ENCODE data around the gene TPO.
A peak's percentile ranks its signal among the peaks of the same experiment; 100 is the strongest.

TPO gene

DNA sequence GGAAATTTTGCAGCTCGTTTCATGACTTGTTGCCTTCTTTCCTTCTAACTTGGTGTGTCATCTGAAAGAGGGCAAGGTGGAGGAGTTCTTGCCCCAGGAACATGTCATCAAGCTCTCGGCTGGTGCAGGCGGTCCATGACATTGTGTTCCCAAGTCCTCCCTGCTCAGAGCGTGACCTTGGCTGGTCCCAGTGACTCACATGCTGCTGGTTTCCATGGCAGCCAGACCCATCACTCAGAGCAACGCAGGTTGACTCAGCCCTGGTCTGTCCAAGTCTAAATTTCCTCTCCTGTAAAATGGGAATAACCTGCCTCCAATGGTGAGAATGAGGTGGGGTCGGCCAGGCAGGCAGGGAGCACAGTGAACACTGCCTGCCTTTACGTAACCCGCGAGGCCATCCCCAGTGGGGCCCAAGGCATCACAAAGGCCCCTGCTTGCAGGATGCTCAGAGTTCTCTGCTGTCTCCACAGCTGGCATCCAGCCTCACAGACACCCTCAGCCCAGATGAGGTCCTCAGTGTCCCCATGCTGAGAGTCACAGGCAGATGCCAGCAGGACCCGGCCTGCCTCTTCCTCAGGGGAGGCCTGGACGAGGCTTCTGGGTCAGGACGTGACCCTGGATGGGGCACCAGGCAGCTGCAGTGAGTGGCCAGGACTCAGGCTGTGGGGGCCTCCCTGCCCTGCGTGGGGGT lies 143.7 kb downstream of the TPO start:
- no peak overlapping the region for H3K27ac Mint-ChIP-seq
- H3K9me3 Mint-ChIP-seq = no peaks in the 10 kb centered on the region
- H3K4me1 Mint-ChIP-seq = peaks cover 20% of the 10 kb centered on the region
- no peaks in the 10 kb centered on the region for H3K36me3 Mint-ChIP-seq (ENCODE audit: low read depth)
- no peak overlapping the region for H3K4me3 Mint-ChIP-seq
- no peak for DNase-seq
- H3K27me3 Mint-ChIP-seq (ENCODE audit: low read depth, poor library complexity) = peaks cover 14% of the 10 kb centered on the region
- TF ChIP-seq, protein P1, sequence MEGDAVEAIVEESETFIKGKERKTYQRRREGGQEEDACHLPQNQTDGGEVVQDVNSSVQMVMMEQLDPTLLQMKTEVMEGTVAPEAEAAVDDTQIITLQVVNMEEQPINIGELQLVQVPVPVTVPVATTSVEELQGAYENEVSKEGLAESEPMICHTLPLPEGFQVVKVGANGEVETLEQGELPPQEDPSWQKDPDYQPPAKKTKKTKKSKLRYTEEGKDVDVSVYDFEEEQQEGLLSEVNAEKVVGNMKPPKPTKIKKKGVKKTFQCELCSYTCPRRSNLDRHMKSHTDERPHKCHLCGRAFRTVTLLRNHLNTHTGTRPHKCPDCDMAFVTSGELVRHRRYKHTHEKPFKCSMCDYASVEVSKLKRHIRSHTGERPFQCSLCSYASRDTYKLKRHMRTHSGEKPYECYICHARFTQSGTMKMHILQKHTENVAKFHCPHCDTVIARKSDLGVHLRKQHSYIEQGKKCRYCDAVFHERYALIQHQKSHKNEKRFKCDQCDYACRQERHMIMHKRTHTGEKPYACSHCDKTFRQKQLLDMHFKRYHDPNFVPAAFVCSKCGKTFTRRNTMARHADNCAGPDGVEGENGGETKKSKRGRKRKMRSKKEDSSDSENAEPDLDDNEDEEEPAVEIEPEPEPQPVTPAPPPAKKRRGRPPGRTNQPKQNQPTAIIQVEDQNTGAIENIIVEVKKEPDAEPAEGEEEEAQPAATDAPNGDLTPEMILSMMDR (IDR thresholded peaks at IDR 0.05) = no peak

DNA sequence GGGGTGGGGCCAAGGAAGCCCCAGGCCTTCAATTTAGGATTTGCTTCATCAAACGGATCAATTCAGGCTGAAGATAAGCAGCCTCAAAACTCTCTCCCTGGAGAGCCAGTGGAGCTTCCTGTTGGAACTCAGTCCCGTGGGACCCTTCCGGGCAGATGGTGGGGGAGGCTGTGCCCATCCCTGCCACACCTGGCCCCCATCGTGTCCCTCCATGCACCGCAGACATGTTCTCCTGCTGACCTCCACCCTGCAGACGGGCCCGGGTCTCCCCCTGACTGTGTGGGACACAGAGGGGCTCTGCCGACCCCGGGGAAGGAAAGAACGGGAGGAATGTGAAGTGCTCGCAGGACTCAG lies 144.2 kb downstream of the TPO start:
- no peak for DNase-seq
- Mint-ChIP-seq H3K4me1 (peaks cover 21% of the 10 kb centered on the region), H3K27me3 (ENCODE audit: low read depth, poor library complexity) (peaks cover 14% of the 10 kb centered on the region), H3K27ac (no peak overlapping the region), H3K36me3 (ENCODE audit: low read depth) (no peaks in the 10 kb centered on the region), H3K4me3 (no peak overlapping the region), H3K9me3 (no peaks in the 10 kb centered on the region)
- TF ChIP-seq, protein P1 (IDR thresholded peaks at IDR 0.05) = no peak

DNA sequence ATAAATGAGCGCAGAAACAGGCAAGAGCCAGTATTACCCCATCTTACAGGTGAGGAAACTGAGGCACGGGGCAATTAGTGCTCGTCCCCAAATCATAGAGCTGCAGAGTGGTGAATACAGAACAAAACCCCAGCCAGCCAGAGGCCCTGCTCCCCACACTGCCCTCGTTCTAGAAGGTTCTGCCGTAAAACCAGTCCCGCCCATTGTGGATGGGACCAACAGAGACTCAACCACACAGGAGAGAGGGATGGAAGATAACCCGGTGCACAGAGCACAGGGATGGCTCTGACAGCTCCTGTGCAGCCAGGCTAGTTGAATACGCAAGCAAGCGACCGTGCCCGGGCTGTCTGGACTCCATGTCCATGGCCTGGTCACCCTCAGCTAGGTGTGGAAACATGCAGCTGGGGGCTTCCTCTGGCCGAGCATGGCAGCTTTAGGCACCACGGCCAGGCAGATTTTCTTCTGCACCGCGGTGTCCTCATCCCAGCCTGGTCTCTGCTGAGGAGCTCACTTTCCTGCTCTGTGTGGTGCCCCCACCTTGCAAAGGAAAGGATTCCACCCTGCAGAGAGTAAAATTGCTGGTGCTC lies 146.4 kb downstream of the TPO start:
- TF ChIP-seq, protein P1 (IDR thresholded peaks at IDR 0.05) = no peak
- Mint-ChIP-seq H3K9me3 (no peaks in the 10 kb centered on the region), H3K27me3 (ENCODE audit: low read depth, poor library complexity) (peaks cover 14% of the 10 kb centered on the region), H3K4me3 (no peak overlapping the region), H3K4me1 (peaks cover 21% of the 10 kb centered on the region), H3K27ac (no peak overlapping the region), H3K36me3 (ENCODE audit: low read depth) (no peaks in the 10 kb centered on the region)
- no peak for DNase-seq

DNA sequence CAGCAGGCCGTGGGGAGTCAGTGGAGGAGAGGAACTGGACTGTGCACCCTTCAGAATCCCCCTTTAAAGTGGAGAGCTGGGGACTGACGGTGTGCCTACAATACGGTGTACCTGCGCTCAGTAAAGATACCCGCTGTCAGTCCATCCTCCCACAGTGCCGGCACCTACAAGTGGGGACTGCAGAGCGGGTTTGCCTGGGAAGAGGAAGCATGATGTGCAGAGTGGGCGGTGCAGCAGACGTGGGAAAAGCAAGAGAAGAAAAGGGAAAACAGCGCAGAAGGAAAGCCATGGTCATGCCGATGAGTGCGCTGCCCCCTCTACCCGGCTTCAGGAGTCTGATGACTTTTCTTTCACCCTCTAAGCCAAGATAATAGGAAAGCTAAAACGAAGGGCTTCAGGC lies 148.0 kb downstream of the TPO start:
- Mint-ChIP-seq H3K4me3 (no peak overlapping the region), H3K4me1 (peaks cover 21% of the 10 kb centered on the region), H3K27ac (peak overlapping the region; percentile 37), H3K27me3 (ENCODE audit: low read depth, poor library complexity) (peaks cover 12% of the 10 kb centered on the region), H3K9me3 (no peaks in the 10 kb centered on the region), H3K36me3 (ENCODE audit: low read depth) (no peaks in the 10 kb centered on the region)
- TF ChIP-seq, protein P1 (IDR thresholded peaks at IDR 0.05) = no peak
- no peak for DNase-seq

DNA sequence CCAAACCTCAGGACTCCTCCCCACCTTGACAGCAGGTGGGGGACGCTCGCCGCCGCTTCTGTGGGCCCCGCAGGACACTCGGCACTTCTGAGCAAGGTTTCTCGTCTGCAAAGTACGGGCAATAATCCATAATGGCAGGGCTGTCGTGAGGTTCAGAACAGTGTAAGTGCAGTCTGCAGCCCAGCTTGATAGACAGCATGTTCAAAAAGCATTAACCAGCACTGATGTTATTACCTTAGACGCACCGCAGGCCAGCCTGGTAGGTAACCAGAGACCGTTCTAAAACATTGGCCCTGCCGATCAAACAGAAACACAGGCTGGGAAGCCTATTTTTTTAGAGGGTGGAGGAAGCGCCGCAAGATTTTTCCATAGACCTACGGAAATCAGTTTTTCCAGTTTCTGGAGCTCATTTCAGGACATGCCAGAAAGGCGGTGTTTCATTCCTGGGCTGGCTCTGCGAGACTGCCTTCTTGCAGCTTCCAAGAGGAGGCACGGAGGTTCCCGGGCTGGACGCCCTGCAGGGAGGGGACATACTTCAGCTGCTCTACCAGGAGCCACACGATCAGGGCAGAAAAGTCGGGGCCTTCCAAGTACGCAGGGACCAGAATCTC lies 148.7 kb downstream of the TPO start:
- TF ChIP-seq, protein P1 (IDR thresholded peaks at IDR 0.05) = no peak
- no peak for DNase-seq

More for the DNA sequence above, 148.7 kb downstream of the TPO start:
- no peak overlapping the region for H3K4me3 Mint-ChIP-seq
- H3K36me3 Mint-ChIP-seq (ENCODE audit: low read depth) = no peaks in the 10 kb centered on the region
- peaks cover 1% of the 10 kb centered on the region for H3K9me3 Mint-ChIP-seq
- H3K27ac Mint-ChIP-seq = peak overlapping the region; percentile 25
- H3K27me3 Mint-ChIP-seq (ENCODE audit: low read depth, poor library complexity) = peaks cover 12% of the 10 kb centered on the region
- H3K4me1 Mint-ChIP-seq = peaks cover 21% of the 10 kb centered on the region

All from nephron progenitor cell (in vitro differentiated cells).